DND-41 (cell line): ENCODE data around the gene ERBB4.

Experiments
- ATAC-seq: fragments of 200-7000 bp; cut with Tn5 transposase; 3 replicates; pipeline ENCODE4 v1.9.1; 2021; ENCODE audit warnings: low read depth; ENCODE audit not compliant: insufficient read depth
- DNase-seq: peaks from one replicate; pipeline ENCODE4 v3.0.0-alpha.2; 2020
- H2AFZ ChIP-seq: 2 replicates; pipeline ENCODE4 v1.6.0; 2012; ENCODE audit warnings: low read depth, low read length
- H3K27ac ChIP-seq: 2 replicates; pipeline ENCODE4 v1.5.1; 2012; ENCODE audit warnings: low read length, inconsistent platforms
- H3K27me3 ChIP-seq: fragments of 200-600 bp; sonication (generic); 2 replicates; pipeline ENCODE4 v1.6.0; 2012; ENCODE audit warnings: low read length, mild to moderate bottlenecking, inconsistent platforms; ENCODE audit not compliant: insufficient read depth, poor library complexity
- H3K36me3 ChIP-seq: 2 replicates; pipeline ENCODE4 v1.5.1; 2012; ENCODE audit warnings: low read length, inconsistent platforms; ENCODE audit not compliant: insufficient read depth
- H3K4me1 ChIP-seq: 2 replicates; pipeline ENCODE4 v1.5.1; 2012; ENCODE audit warnings: mild to moderate bottlenecking, low read length; ENCODE audit not compliant: insufficient read depth
- H3K4me2 ChIP-seq: 2 replicates; pipeline ENCODE4 v1.6.0; 2012; ENCODE audit warnings: mild to moderate bottlenecking, moderate library complexity, low read length, inconsistent platforms; ENCODE audit not compliant: insufficient read depth
- H3K4me3 ChIP-seq, 2 experiments: fragments of 200-600 bp in 1 of 2; shearing (Covaris generic) in 1 of 2; 2 replicates each; pipeline ENCODE4 v1.5.1; 2012 to 2016; ENCODE audit warnings: inconsistent platforms in 2 of 2, low read length in 2 of 2, mild to moderate bottlenecking in 2 of 2, low read depth in 1 of 2, moderate library complexity in 1 of 2
- H3K79me2 ChIP-seq: 2 replicates; pipeline ENCODE4 v1.6.0; 2012; ENCODE audit warnings: low read length, inconsistent platforms; ENCODE audit not compliant: insufficient read depth
- H3K9ac ChIP-seq: 2 replicates; pipeline ENCODE4 v1.6.0; 2012; ENCODE audit warnings: low read depth, mild to moderate bottlenecking, inconsistent platforms, low read length, moderate library complexity
- H3K9me3 ChIP-seq: 2 replicates; pipeline ENCODE4 v1.5.1; 2012; ENCODE audit warnings: low read length, moderate library complexity, mild to moderate bottlenecking, inconsistent platforms; ENCODE audit not compliant: insufficient read depth, severe bottlenecking
- H4K20me1 ChIP-seq: 2 replicates; pipeline ENCODE4 v1.6.0; 2012; ENCODE audit warnings: low read length; ENCODE audit not compliant: insufficient read depth
- EZH2 ChIP-seq: IDR thresholded peaks from 3 replicates; pipeline ENCODE4 v1.6.1; 2012; ENCODE audit warnings: borderline replicate concordance, low read depth, mild to moderate bottlenecking, moderate library complexity, low read length, inconsistent platforms; ENCODE audit not compliant: severe bottlenecking
- TF ChIP-seq, protein P1 (sequence below): IDR thresholded peaks from 2 replicates; pipeline ENCODE4 v1.5.1; 2012; ENCODE audit warnings: borderline replicate concordance, low read length, moderate library complexity, mild to moderate bottlenecking; ENCODE audit not compliant: poor library complexity, severe bottlenecking; ENCODE audit errors: extremely low read depth

Gene ERBB4

DNA sequence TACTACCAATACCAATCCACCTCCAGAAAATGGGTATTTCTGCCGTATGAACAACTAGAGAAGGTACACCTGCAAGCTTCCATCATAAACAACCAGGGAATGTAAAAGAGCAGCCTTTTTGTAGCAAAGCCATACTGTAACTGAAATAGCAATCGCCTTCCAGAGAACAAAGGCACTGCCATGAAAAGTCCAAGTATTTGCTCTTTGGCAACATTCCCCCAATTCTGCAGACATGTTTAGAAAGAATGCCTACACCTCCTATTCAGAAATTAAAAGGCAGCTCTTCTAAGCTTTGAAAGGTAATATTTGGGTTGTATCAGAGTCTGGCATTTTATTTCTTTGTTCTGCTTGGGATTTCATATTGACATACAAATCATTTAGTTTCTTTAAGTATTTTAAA is 487.7 kb downstream of the ERBB4 start:
- Histone ChIP-seq H3K4me1 (peaks cover 21% of the 10 kb centered on the region), H3K4me3 (no peak overlapping the region), H3K9ac (no peak overlapping the region), H3K36me3 (no peaks in the 10 kb centered on the region), H3K9me3 (peaks cover 12% of the 10 kb centered on the region), H2AFZ (no peak overlapping the region), H3K27ac (no peak overlapping the region), H3K4me2 (no peak overlapping the region), H4K20me1 (no peaks in the 10 kb centered on the region), H3K79me2 (no peaks in the 10 kb centered on the region), H3K27me3 (no peaks in the 10 kb centered on the region)
- ATAC-seq = no peak
- TF ChIP-seq, protein P1, sequence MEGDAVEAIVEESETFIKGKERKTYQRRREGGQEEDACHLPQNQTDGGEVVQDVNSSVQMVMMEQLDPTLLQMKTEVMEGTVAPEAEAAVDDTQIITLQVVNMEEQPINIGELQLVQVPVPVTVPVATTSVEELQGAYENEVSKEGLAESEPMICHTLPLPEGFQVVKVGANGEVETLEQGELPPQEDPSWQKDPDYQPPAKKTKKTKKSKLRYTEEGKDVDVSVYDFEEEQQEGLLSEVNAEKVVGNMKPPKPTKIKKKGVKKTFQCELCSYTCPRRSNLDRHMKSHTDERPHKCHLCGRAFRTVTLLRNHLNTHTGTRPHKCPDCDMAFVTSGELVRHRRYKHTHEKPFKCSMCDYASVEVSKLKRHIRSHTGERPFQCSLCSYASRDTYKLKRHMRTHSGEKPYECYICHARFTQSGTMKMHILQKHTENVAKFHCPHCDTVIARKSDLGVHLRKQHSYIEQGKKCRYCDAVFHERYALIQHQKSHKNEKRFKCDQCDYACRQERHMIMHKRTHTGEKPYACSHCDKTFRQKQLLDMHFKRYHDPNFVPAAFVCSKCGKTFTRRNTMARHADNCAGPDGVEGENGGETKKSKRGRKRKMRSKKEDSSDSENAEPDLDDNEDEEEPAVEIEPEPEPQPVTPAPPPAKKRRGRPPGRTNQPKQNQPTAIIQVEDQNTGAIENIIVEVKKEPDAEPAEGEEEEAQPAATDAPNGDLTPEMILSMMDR = no peak
- TF ChIP-seq EZH2 = no peak
- DNase-seq = no peak

DNA sequence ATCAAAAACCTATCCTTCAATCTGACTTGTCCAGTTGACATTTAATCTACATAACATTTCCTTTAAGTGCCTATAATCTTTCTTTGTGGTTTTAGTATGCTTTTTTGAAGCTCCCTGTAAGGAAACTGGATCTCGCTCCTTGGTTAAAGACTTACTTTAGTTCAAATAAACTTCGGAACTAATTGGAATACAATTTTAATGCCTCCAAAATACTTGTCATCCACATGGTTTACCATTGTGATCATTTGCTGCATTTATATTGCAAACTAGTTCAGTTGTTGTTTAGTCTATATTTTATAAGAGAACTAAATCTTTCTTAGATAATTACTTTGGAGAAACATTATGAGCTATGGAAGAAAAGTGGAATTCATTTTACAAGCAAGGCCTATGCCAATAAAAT is 496.0 kb downstream of the ERBB4 start:
- no peak overlapping the region for H3K9ac ChIP-seq
- no peaks in the 10 kb centered on the region for H4K20me1 ChIP-seq
- H3K36me3 ChIP-seq = no peaks in the 10 kb centered on the region
- no peaks in the 10 kb centered on the region for H3K9me3 ChIP-seq
- DNase-seq (no peak), ATAC-seq (no peak)
- H3K27ac ChIP-seq = no peak overlapping the region
- H3K4me2 ChIP-seq = no peak overlapping the region
- no peak overlapping the region for H2AFZ ChIP-seq
- H3K79me2 ChIP-seq = no peaks in the 10 kb centered on the region
- TF ChIP-seq, protein P1 = no peak
- TF ChIP-seq EZH2 = no peak
- H3K4me1 ChIP-seq = no peaks in the 10 kb centered on the region
- H3K4me3 ChIP-seq = no peak overlapping the region
- no peaks in the 10 kb centered on the region for H3K27me3 ChIP-seq

DNA sequence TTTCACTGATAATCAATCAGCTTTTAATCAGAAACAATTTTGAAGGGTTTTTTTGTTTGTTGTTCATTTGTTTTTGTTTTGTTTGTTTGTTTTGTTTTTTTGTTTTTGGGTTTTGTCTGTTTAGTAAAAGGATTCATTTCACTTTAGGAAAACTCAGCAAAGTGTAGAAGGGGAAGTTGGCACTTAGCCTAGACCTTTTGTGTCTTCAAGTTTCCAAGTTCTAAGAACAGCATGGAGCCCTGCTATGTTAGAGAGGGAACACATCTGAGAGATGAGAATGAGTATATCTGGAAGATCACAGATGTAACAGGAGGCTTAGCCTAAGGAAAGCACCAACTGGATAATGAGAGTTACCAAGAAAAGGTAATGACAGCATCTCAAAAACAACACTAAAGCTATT is 501.5 kb downstream of the ERBB4 start:
- no peaks in the 10 kb centered on the region for H3K4me1 ChIP-seq
- no peaks in the 10 kb centered on the region for H3K9me3 ChIP-seq
- no peak overlapping the region for H2AFZ ChIP-seq
- no peak for TF ChIP-seq EZH2
- TF ChIP-seq, protein P1 = no peak
- ATAC-seq = no peak
- no peaks in the 10 kb centered on the region for H3K27me3 ChIP-seq
- H3K36me3 ChIP-seq = no peaks in the 10 kb centered on the region
- no peak overlapping the region for H3K27ac ChIP-seq
- DNase-seq = no peak
- no peaks in the 10 kb centered on the region for H4K20me1 ChIP-seq
- no peaks in the 10 kb centered on the region for H3K79me2 ChIP-seq
- no peak overlapping the region for H3K4me2 ChIP-seq
- no peak overlapping the region for H3K9ac ChIP-seq
- H3K4me3 ChIP-seq = no peak overlapping the region

DNA sequence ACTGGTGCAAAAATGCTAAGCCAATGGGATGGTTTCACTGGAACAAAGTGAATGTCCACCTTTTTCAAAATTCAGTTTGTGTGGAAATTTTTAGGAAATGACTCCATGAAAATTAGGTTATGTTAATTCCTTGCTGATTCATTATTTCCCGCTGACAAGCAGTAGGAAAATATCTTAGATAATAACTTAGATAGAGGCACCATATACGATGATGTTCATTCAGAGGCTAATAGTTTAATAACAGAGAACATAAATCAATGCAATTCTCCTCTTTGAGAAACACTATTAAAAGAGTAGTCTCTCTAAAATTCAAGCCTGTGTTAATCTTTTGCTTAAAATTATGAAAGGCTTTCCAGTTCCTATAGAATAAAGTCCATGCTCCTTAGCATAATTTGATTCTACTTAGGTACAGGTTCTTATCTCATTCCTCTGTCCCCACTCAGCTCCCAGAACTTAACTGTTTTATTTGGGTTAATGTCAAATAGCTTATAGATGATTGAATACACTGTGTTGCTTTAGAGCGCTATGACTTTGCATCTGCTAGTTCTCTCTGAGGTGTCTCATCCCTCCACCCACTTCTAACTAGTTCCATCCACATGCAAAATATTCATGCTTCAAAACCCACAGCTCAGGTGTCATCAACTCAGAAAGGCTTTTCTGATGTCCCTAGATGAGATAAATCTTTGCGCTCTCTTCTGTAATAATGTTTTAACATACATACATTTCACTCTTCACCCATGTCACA is 503.6 kb downstream of the ERBB4 start:
- Histone ChIP-seq H3K79me2 (no peaks in the 10 kb centered on the region), H4K20me1 (no peaks in the 10 kb centered on the region), H3K9ac (no peak overlapping the region), H2AFZ (no peak overlapping the region), H3K4me3 (no peak overlapping the region), H3K27me3 (no peaks in the 10 kb centered on the region), H3K27ac (no peak overlapping the region), H3K4me1 (no peaks in the 10 kb centered on the region), H3K9me3 (no peaks in the 10 kb centered on the region), H3K36me3 (no peaks in the 10 kb centered on the region), H3K4me2 (no peak overlapping the region)
- no peak for ATAC-seq
- no peak for DNase-seq
- TF ChIP-seq, protein P1 = no peak
- TF ChIP-seq EZH2 = no peak
